Limb (tissue), 2 donors: ENCODE data around the gene CNTNAP3.
"Not testable (repeated sequence)": the region's sequence is repeated elsewhere in the genome, so short reads cannot be mapped to it uniquely, and the experiment has no call there.

Experiments
- DNase-seq, 2 donors: peaks; one replicate each; pipeline ENCODE4 v3.0.0-alpha.2; 2016; ENCODE audit errors: extremely low spot score in 2 of 2

The CNTNAP3 gene

DNA sequence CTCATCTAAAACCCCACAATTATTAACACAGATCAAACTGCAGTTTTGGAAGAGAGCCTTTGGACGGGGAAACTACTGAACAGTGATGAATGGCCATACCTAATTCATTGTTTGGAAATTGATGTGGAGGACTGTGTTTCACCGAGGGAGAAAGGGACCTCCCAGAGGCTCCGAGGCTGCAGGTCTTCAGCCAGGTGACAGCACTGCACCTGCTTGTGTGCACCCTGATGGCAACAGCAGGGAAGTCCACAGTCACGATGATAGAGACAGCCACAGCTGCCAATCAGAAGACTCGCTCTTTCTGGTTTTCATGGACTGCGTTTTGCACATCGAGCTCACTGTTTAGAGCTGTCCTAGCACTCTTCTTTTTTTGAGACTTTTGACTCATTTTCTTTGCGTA is 214.4 kb downstream of the CNTNAP3 start:
- DNase-seq: not testable (repeated sequence)

DNA sequence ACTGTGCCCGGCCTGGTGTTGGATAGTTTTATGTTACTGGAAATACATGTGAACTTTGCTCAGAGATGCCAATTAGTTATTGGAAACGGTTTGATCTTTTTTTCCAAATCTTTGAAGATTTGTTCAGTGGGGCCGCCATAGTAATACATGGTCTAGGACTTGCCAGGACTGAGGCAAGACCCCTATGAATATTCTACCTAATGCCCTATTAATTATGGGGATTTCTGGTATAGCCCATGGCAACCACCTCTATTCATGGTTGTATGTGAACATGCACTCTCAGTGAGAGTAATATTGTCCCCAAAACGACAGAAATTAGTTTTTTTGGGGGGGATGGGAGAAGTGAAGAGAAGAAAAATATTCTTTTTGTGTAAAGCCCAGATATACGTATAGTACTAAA is 220.3 kb downstream of the CNTNAP3 start:
- not testable (repeated sequence) for DNase-seq

DNA sequence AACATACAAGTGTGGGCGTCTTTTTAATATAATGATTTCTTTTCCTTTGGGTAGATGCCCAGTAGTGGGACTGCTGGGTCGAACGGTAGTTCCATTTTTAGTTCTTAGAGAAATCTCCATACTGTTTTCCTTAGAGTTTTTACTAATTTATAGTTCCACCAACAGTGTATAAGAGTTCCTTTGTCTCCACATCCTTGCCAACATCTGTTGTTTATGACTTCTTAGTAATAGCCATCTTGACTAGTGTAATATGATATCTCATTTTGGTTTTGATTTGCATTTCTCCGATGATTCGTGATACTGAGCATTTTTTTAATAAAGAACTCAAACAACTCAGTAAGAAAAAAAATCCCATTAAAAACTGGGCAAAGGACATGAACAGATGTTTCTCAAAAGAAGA is 225.0 kb downstream of the CNTNAP3 start:
- not testable (repeated sequence) for DNase-seq

DNA sequence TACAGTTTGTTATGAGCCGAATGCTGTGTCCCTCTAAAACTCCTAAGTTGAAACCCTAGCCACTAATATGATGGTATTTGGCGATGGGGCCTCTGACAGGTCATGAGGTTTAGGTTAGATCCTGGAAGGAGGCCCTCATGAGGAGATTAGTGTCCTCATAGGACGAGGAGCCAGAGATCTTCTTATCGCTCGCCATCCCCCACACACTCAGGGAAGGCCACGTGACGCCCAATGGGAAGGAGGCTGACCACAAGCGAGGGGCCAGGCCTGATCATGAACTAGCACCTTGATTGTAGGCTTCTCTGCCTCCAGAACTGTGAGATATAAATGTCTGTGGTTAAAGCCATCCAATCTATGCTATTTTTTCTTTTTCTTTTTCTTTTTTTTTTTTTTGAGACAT is 233.5 kb downstream of the CNTNAP3 start:
- not testable (repeated sequence) for DNase-seq

DNA sequence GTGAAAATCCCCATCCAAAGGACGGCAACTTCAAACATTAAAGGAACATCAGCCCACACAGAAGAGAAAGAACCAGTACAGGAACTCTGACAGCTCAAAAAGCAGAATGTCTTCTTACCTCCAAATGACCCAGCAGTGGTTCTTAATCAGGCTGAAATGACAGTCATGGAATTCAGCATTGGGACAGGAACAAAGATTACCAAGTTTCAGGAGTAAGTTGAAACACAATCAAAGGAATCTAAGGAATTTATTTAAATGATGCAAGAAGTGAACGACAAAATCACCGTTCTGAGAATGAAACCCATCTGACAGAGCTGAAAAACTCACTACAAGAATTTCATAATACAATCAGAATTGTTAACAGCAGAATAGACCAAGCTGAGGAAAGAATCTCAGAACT is 241.1 kb downstream of the CNTNAP3 start:
- not testable (repeated sequence) for DNase-seq

DNA sequence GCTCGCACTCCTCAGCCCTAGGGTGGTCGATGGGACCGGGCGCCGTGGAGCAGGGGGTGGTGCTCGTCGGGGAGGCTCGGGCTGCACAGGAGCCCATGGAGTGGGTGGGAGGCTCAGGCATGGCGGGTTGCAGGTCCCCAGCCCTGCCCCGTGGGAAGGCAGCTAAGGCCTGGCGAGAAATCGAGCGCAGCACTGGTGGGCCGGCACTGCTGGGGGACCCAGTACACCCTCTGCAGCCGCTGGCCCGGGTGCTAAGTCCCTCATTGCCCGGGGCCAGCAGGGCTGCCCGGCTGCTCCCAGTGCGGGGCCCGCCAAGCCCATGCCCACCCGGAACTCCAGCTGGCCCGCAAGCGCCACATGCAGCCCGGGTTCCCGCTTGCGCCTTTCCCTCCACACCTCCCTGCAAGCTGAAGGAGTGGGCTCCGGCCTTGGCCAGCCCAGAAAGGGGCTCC is 245.6 kb downstream of the CNTNAP3 start:
- not testable (repeated sequence) for DNase-seq

DNA sequence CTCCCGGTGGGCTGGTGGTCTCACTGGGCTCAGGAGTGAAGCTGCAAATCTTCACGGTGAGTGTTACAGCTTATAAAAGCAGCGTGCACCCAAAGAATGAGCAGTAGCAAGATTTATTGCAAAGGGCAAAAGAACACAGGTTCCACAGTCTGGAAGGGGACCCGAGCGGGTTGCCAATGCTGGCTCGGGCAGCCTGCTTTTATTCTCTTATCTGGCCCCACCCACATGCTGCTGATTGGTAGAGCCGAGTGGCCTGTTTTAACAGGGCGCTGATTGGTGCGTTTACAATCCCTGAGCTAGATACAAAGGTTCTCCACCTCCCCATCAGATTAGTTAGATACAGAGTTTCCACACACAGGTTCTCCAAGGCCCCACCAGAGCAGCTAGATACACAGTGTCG is 246.2 kb downstream of the CNTNAP3 start:
- DNase-seq: not testable (repeated sequence)

DNA sequence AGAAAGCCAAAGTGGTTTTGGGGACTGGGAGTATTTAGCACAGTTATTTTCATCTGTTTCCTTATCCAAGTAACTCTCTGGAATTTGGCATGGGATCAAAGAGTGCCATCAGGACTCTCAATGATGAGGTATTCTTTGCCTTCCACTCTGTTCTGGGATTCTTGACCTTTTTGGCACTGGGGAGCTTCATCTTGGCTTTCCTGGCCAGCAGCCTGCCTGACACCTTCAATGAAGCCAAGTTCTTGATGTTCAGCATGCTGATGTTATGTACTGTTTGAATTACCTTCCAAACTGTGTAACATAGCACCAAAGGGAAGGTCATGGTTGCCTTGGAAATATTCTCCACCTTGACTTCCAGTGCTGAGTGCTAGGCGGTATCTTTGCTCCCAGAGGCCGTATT is 248.8 kb downstream of the CNTNAP3 start:
- DNase-seq: not testable (repeated sequence)

DNA sequence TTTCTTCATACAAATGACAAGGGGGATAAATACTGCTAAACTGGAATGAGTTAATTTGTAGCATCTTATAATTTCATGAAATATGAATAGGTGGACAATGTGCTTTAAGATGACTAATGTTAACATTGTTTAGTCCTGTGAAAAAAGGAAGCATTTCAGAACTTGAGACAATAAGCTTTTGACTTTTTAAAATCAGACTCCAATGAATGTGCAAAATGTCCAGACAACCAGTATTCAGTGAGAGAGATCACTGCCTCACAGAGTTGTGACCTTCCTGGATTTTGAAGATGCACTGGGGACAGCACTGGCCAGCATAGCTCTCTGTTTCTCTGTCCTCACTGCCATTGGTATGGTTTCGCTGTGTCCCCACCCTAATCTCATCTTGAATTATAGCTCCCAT is 249.7 kb downstream of the CNTNAP3 start:
- not testable (repeated sequence) for DNase-seq

DNA sequence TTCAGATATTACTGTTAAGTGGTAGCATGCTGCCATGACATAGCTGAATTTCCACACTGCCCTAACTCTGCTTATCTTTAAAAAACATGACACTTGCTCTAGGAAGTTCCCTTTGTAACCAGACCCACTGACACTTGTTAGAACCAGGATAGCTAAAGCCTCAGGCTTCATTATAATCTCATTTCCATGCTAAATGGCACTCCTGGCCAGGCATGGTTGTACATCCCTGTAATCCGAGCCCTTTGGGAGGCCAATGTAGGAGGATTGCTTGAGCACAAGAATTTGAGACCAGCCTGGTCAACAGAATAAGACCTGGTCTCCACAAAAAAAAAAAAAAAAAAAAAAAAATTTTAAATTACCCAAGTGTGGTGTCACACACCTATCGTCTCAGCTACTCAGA is 254.1 kb downstream of the CNTNAP3 start:
- not testable (repeated sequence) for DNase-seq

DNA sequence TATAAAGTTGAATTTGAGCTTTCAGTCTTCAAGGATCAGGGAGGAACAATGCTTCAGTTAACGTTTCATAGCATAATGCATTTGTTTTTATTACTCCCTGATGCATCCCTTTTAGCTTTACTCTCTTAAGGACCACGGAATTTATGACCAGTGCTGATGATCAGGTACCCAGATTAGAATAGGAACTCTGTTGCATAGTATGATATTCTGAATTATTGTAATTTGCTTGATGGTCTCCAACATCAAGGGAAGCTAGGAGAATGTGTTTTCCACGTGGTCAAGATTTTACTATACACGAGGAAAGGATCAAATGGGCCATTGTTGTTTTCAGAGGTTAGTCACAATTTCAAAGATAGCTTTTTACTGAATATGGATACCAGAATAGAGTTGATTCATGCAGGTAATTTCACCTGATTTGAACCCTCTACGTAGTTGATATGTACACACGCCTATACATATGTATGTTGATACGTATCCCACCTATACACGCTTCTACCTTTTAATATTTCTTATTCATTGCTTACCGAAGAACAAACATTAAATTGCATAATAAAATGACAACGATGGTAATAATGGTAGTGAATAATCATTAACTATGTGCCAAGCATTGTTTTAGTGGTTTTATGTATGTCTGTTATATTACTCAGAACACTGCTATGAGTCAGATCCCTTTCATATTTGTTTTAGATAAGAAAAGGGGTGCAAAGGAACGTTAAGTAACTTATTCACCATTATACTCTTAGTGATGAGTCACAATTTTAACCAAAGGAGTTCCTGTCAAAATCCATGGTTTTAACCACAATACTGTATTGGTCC is 257.6 kb downstream of the CNTNAP3 start:
- not testable (repeated sequence) for DNase-seq

DNA sequence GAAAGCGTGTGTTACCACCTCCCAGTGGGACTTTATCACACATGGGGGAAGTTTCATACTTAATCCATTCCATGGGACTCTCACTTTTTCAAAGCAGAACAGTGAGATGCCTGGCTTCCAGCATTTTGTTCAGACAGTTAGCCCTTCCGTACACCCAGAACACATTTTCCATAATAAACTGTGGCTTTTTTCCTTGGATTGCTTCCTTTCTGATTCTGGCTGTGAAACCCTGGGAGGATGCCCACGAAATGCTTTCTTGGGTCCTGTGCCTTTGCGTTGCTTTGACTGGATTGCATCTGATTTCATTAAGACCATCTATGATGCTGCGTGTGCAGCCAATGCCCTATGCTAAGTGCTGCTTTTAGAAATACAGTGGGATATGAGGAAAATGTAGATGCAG is 259.1 kb downstream of the CNTNAP3 start:
- not testable (repeated sequence) for DNase-seq

DNA sequence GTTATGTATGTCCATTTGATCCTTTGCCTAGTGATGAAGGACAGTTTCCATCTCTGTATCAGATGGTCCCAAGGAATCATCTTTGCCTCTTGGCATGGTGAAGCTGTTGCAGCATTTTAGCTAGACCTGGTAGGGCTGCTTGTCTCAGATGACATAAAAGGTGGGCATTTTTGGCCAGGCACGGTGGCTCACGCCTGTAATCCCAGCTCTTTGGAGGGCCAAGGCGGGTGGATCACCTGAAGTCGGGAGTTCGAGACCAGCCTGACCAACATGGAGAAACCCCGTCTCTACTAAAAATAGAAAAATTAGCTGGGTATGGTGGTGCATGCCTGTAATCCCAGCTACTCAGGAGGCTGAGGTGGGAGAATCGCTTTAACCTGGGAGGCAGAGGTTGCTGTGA is 259.8 kb downstream of the CNTNAP3 start:
- not testable (repeated sequence) for DNase-seq

DNA sequence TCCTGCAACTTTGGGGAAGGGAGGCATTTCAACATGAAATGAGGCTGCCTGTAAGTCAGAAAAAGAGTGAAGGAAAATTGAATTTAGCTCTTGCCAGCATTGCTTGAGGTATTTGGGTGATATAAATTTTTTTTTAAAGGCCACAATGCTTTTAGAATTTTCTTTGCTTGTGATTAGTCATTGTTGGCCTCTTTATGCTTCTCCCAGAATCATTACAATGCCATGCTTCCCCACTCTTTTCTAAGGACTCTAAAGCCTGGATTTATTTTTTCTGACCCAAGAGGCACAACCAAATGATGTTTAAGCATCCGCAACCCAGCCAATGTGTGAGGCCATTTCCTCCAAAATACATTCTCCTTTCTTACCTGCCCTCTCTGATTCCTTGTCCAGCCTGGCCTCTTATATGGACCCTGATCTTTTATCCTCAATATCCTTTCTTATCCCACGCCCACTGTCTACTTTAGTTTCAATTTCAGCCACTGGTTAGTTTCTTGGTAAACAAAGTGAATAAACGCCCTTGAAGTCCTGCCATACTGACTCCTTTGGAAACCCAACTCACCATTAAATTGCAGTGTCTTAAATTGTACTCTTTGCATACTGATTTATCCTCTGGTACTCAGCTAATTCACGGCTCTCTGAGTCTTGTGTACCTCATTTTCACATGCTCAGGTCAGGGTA is 261.9 kb downstream of the CNTNAP3 start:
- not testable (repeated sequence) for DNase-seq
